Stimulated activated naive CD4-positive, alpha-beta T cell (primary cell): Measurements from ENCODE around the gene DSCAML1.

ENCODE experiments used
- DNase-seq, 6 experiments: peaks; one replicate each; lab custom pipeline; 2025; lab: John Stamatoyannopoulos, UW

Gene DSCAML1

GRCh38 chr11:117488996-117489952 lies 307.7 kb downstream of the DSCAML1 start:
- DNase-seq: no peak

- DNase-seq: no peak
Observed at GRCh38 chr11:117486059-117486458, 311.0 kb downstream of the DSCAML1 start.

DNA sequence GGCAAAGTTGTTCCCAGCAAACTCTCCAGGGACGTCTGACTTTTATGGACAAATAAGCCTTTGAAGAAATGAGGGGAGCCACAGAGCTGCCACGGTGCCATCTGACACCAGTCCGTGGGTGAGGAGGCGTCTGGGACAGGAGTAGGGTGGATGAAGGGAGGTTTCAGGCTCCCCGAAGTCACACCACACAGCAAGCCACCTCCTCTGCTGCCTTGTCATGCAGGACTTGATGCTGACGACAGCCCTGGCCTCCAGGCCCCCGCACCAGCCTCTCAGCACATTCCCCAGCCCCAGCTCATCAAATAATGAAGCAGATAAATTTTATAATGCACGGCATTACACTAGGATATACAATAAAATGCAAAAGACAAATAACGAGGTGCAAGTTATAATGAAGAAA lies 312.9 kb downstream of the DSCAML1 start:
- DNase-seq: no peak

- DNase-seq: no peak
Observed at GRCh38 chr11:117483372-117483771, 313.6 kb downstream of the DSCAML1 start.

DNA sequence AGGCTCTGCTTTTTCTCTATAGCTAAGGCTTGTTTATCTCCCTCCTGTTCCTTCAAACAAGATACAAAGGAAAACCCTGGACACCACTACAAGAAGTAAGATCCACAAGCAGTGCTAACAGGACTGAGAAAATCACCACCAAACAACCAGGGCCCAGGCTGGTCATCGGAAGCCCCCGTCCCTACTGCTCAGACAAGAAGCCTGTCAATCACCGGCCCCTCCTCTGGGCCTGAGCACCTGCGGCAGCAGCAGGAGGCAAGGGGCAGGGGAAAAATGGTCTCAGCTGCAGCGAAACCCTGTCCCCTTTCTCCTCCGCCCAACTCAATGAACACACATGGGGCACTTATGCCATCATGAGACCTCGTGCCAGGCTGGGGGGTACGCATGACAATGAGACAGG lies 314.1 kb downstream of the DSCAML1 start:
- no peak for DNase-seq

- DNase-seq: no peak
Observed at GRCh38 chr11:117481885-117482284, 315.1 kb downstream of the DSCAML1 start.

- DNase-seq: no peak
Observed at GRCh38 chr11:117481036-117481435, 316.0 kb downstream of the DSCAML1 start.

- DNase-seq: no peak
Observed at GRCh38 chr11:117480221-117480620, 316.8 kb downstream of the DSCAML1 start.

- no peak for DNase-seq
Observed at GRCh38 chr11:117479372-117479771, 317.6 kb downstream of the DSCAML1 start.

DNA sequence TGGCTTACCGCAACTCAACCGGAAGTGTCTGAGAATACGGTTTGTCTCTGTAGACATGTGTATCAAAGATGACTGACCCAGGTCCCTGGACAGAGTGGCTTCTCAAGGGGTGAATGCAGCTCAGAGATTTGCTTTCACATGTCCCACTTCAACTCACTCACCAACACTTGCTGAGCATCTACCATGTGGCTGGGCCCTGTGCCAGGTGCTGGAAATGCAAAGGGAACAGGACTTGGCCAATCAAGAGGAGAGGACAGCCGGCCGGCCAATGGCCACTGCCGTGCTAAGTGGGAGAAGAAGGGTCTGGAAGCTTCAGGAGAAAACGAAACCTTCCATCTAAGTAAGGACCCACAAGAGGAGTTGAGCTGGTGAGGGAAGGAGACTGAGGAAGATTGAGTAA lies 318.1 kb downstream of the DSCAML1 start:
- no peak for DNase-seq

DNA sequence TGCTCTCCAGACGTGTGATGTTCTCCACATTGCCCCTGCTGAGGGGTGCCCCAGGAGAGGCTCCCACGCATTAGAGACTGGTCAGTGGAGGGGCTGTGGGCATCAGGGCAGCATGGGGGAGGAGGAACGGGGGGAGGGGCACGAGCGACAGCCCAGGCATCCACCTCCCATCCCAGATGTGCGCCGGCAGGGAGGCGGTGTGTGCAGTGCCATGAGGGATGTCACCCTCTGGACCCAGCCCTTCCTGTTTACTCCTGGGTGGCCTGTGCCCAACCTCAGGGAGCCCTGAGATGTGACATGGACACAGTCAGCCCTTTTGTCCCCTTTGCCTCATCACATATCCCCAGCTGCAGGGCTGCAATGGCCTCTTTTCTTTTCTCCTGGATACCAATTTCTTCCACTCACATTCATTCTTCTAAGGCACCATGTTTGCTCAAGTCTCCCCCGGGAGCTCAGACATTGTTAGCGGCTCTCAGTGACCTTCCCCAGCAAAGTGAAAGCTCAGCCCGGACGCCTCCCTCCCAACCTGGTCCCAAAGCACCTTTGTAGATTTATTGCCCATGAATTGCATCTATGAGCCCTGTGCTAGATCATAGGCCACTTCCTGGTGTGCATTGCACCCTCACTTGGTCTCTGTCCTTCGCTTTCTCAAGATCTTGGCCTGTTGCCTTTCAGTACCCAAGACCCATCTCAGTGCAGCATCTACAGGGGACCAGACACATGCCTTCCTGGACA lies 318.7 kb downstream of the DSCAML1 start:
- no peak for DNase-seq

DNA sequence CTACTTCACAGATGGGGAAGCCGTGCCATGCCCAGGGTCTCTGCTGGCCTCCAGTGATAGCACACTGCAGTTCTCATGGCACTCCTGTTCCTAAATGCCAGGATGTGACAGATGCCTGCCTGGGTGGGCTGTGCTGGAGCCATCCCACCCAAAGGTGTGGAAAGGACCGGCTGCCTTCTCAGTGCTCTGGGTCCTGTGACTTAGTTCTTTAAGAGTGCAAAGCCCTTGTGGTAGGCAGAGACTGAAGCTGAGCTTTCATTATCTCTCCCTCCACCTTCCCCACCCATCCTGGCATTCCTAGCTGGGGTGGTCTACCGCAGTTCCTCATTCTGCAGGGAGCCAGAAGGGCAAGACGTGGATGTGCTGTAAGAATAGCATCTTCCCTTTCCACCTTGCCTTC lies 319.3 kb downstream of the DSCAML1 start:
- no peak for DNase-seq

GRCh38 chr11:117476531-117477142 lies 320.4 kb downstream of the DSCAML1 start:
- DNase-seq: no peak

GRCh38 chr11:117475716-117476530 lies 321.1 kb downstream of the DSCAML1 start:
- DNase-seq: no peak

DNA sequence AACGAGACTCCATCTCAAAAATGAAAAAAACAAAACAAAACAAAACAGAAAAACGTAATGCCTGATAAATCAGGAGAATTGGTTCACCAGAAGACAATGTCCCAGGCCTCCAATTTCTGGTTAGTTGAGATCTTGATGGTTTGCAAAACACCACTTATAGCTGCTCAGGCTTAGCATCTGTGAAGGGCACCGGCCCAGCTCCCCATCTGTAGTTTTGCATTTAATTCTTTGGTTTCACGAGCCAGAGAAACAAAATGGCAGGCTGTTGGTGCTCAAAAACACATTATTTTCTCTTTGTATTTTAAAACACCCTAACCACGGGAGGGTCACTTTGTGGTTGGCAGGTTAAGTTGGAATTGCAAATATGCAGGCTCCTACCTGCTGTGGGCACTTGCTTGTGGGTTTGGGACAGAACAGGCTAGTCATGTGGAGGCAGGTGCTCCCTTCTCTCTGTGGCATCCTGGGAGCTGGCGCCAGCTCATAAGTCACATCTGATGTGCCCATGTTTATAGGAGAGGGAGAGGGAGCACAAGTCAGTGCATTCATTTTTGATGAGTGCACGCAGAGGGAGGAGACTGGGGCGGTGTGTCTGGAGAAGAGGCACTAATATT lies 323.4 kb downstream of the DSCAML1 start:
- DNase-seq: no peak

- no peak for DNase-seq
Observed at GRCh38 chr11:117471776-117472175, 325.2 kb downstream of the DSCAML1 start.

DNA sequence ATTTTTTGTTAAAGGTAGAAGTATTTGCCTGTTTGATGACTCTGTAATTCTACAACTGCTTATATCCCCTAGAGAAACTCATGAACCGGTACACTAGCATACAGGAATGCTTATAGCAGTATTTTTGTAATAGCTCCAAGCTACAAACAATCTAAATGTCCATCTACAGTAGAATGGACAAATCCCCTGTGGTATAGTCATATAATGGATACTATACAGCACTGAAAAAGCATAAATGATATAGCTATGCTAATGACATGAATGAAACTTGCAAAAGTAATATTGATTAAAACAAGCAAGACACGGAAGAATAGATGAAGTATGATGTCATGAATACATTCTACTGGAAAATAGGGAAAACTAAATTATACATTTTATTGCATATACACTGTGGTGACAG lies 326.4 kb downstream of the DSCAML1 start:
- no peak for DNase-seq

- DNase-seq: no peak
Observed at GRCh38 chr11:117468888-117469287, 328.1 kb downstream of the DSCAML1 start.

DNA sequence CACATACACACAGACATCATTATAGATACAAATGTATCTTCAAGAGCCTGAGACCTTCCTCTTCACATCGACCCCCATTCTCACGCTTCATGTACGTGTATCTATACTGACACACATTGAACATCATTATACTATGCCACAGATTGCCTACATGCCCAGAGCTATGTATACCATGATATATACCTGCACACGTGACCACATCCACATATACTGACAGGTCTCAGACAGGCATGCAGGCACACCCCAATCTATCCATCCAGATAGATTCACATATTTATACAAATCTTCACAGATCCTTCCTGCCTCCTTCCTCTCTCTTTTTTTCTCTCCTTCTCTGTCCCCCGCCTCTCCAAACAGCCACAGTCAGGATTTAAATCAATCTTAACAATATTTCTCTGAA lies 329.2 kb downstream of the DSCAML1 start:
- DNase-seq: no peak

DNA sequence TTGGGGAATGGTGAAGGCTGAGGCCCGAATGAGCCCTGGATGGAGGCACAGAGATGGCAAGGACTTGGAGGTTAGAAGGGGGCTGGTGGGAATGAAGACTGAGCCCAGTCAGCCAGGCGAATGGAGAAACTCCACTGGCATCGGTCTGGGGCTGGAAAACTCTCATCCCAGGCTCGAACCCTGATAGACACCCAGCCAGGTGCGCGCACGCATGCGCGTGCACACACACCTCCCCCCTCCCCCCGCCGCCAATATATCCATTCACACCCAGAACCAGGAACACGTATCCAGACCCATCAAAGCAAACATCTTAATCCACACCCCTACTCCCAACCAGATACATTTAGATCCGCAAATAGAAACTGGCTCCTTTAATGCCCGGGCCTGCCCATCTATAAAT lies 330.1 kb downstream of the DSCAML1 start:
- no peak for DNase-seq

- no peak for DNase-seq
Observed at GRCh38 chr11:117465236-117465997, 331.6 kb downstream of the DSCAML1 start.
